ENCODE results near the gene ENSA. TPM values are rescaled to one million over a fixed set of nuclear protein-coding genes. Genes with fewer than 3 reads are reported as not detected.
A peak's percentile ranks its signal among the peaks of the same experiment; 100 is the strongest.
"Not testable (repeated sequence)": the region's sequence is repeated elsewhere in the genome, so short reads cannot be mapped to it uniquely, and the experiment has no call there.

ENSA gene
- total and polyA plus RNA-seq, 2 donors (not counting 1 experiment from before 2014, with no cell fraction given), result 78.1 to 112 TPM

- Histone ChIP-seq H3K36me3 (ENCODE audit: control insufficient read depth, insufficient read depth, low read length) (no peaks in the 10 kb centered on the region), H3K27ac (ENCODE audit: insufficient read depth, low read length) (peak overlapping the region; percentile 96), H3K79me2 (ENCODE audit: control insufficient read depth, insufficient read depth, low read length) (no peaks in the 10 kb centered on the region), H3K4me1 (ENCODE audit: control insufficient read depth, extremely low read depth, insufficient read depth, low read length) (peaks cover 9% of the 10 kb centered on the region), H4K20me1 (ENCODE audit: control insufficient read depth, extremely low read depth, insufficient read depth, low read length) (no peaks in the 10 kb centered on the region), H3K9me3 (ENCODE audit: control insufficient read depth, insufficient read depth, low read depth, low read length) (no peaks in the 10 kb centered on the region), H3K4me2 (ENCODE audit: extremely low read depth, insufficient read depth, low read length) (peak overlapping the region; percentile 9), H2AFZ (ENCODE audit: low read length) (no peak overlapping the region), H3K27me3 (ENCODE audit: control insufficient read depth, insufficient read depth, low read length) (no peaks in the 10 kb centered on the region), H3K4me3 (replicated peaks in 1 of 4; ENCODE audit: control extremely low read depth in 1 of 4, insufficient read depth in 1 of 4, low read depth in 3 of 4, low read length in 4 of 4) (no peak overlapping the region), H3K9ac (ENCODE audit: insufficient read depth, low read length) (no peak overlapping the region)
- DNase-seq (ENCODE audit: low read depth in 2 of 2), result no peak
- TF ChIP-seq CTCF (conservative IDR thresholded peaks at IDR 0.05 in 1 of 2, IDR thresholded peaks at IDR 0.05 in 1 of 2; ENCODE audit: low read depth in 1 of 2, low read length in 2 of 2) (no peak), EZH2 (IDR thresholded peaks at IDR 0.05; ENCODE audit: low read length, missing control alignments) (no peak)
Measured at GRCh38 chr1:150604226-150604588, 25.2 kb downstream of the ENSA start.

DNA sequence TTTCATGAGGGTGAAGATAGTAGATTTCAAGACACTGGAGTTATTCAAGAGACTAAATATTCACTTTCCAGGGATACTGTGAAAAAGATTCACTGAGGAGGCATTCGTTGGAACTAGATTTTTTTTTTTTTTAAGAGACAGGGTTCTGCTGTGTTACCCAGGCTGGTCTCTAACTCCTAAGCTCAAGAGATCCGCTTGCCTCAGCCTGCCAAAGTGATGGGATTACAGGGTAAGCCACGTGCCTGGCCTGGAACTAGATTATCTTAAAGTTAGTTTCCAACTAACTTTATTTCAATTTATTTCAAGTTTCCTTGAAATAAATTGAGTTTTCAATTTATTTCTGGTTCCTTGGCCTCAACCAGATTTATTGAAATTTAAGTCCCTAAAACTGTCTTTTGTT, 25.7 kb downstream of the ENSA start:
- H4K20me1 ChIP-seq (ENCODE audit: control insufficient read depth, extremely low read depth, insufficient read depth, low read length), result no peaks in the 10 kb centered on the region
- no peaks in the 10 kb centered on the region for H3K27me3 ChIP-seq (ENCODE audit: control insufficient read depth, insufficient read depth, low read length)
- H3K4me1 ChIP-seq (ENCODE audit: control insufficient read depth, extremely low read depth, insufficient read depth, low read length), result peaks cover 9% of the 10 kb centered on the region
- H2AFZ ChIP-seq (ENCODE audit: low read length), result no peak overlapping the region
- H3K9ac ChIP-seq (ENCODE audit: insufficient read depth, low read length), result no peak overlapping the region
- no peak for DNase-seq (ENCODE audit: low read depth in 2 of 2)
- no peak overlapping the region for H3K4me2 ChIP-seq (ENCODE audit: extremely low read depth, insufficient read depth, low read length)
- no peaks in the 10 kb centered on the region for H3K36me3 ChIP-seq (ENCODE audit: control insufficient read depth, insufficient read depth, low read length)
- no peak overlapping the region for H3K4me3 ChIP-seq (replicated peaks in 1 of 4; ENCODE audit: control extremely low read depth in 1 of 4, insufficient read depth in 1 of 4, low read depth in 3 of 4, low read length in 4 of 4)
- H3K27ac ChIP-seq (ENCODE audit: insufficient read depth, low read length), result peak overlapping the region; percentile 96
- H3K9me3 ChIP-seq (ENCODE audit: control insufficient read depth, insufficient read depth, low read depth, low read length), result no peaks in the 10 kb centered on the region
- no peaks in the 10 kb centered on the region for H3K79me2 ChIP-seq (ENCODE audit: control insufficient read depth, insufficient read depth, low read length)
- TF ChIP-seq CTCF (conservative IDR thresholded peaks at IDR 0.05 in 1 of 2, IDR thresholded peaks at IDR 0.05 in 1 of 2; ENCODE audit: low read depth in 1 of 2, low read length in 2 of 2), result no peak
- no peak for TF ChIP-seq EZH2 (IDR thresholded peaks at IDR 0.05; ENCODE audit: low read length, missing control alignments)

GRCh38 chr1:150602372-150602771, 27.0 kb downstream of the ENSA start:
- not testable (repeated sequence) for H3K9me3 ChIP-seq (ENCODE audit: control insufficient read depth, insufficient read depth, low read depth, low read length); H3K79me2 ChIP-seq (ENCODE audit: control insufficient read depth, insufficient read depth, low read length); H3K4me2 ChIP-seq (ENCODE audit: extremely low read depth, insufficient read depth, low read length); H3K27me3 ChIP-seq (ENCODE audit: control insufficient read depth, insufficient read depth, low read length); H3K36me3 ChIP-seq (ENCODE audit: control insufficient read depth, insufficient read depth, low read length); H3K9ac ChIP-seq (ENCODE audit: insufficient read depth, low read length); H2AFZ ChIP-seq (ENCODE audit: low read length); H3K4me1 ChIP-seq (ENCODE audit: control insufficient read depth, extremely low read depth, insufficient read depth, low read length); DNase-seq (ENCODE audit: low read depth in 2 of 2); H3K27ac ChIP-seq (ENCODE audit: insufficient read depth, low read length); H3K4me3 ChIP-seq (replicated peaks in 1 of 4; ENCODE audit: control extremely low read depth in 1 of 4, insufficient read depth in 1 of 4, low read depth in 3 of 4, low read length in 4 of 4); H4K20me1 ChIP-seq (ENCODE audit: control insufficient read depth, extremely low read depth, insufficient read depth, low read length)
